Measurements from ENCODE around the gene ZFYVE1.

DNA sequence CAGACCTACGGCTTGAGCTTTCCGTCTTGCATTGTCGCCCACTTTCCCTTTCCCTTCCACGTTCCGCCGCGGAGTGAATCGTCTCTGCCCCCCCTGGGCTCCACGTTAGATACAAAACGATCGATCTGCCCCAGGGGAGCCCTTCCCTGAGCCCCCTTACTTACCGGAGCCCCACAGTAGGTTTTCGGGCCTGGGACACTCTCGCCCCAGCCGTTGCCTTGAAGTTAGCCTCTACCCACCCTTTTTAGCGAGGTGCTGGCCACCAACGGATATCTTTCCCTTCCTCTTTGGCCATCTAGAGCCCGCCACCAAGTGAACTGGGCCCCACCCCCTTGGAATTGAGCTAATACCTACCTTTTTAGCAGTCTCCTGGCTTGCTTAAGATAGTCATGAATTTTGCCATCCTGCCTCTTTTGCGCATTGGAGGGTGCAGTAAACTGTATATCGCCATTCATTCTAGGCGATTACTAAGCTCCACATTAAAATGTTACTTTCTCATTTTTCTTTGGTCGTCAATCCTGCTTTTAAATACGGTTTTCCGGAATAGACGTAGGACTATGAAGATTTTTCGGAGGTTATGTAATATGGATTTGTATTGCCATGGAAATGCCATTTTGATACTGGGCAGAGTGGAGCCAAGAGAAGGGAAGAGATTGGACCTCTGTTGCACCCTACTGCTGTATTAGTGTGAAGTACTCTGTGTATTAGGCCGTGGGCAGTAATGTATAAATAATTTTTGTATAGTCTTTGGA lies 32.2 kb upstream of the ZFYVE1 start:
- TF ChIP-seq, protein P1, sequence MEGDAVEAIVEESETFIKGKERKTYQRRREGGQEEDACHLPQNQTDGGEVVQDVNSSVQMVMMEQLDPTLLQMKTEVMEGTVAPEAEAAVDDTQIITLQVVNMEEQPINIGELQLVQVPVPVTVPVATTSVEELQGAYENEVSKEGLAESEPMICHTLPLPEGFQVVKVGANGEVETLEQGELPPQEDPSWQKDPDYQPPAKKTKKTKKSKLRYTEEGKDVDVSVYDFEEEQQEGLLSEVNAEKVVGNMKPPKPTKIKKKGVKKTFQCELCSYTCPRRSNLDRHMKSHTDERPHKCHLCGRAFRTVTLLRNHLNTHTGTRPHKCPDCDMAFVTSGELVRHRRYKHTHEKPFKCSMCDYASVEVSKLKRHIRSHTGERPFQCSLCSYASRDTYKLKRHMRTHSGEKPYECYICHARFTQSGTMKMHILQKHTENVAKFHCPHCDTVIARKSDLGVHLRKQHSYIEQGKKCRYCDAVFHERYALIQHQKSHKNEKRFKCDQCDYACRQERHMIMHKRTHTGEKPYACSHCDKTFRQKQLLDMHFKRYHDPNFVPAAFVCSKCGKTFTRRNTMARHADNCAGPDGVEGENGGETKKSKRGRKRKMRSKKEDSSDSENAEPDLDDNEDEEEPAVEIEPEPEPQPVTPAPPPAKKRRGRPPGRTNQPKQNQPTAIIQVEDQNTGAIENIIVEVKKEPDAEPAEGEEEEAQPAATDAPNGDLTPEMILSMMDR (IDR thresholded peaks at IDR 0.05): no peak
- no peak for TF ChIP-seq POLR2A (IDR thresholded peaks at IDR 0.05)
